Stimulated activated CD8-positive, alpha-beta memory T cell treated with anti-CD3 and anti-CD28 coated beads, Interleukin-7, amount 100 ng/mL, for 24 hours (primary cell): ENCODE measurements around the gene CFC1B.
"Not testable (repeated sequence)": the region's sequence is repeated elsewhere in the genome, so short reads cannot be mapped to it uniquely, and the experiment has no call there.

Experiments
- DNase-seq: peaks from one replicate; pipeline ENCODE4 v3.0.0-alpha.2; 2020; ENCODE audit warnings: low read depth

Gene CFC1B

DNA sequence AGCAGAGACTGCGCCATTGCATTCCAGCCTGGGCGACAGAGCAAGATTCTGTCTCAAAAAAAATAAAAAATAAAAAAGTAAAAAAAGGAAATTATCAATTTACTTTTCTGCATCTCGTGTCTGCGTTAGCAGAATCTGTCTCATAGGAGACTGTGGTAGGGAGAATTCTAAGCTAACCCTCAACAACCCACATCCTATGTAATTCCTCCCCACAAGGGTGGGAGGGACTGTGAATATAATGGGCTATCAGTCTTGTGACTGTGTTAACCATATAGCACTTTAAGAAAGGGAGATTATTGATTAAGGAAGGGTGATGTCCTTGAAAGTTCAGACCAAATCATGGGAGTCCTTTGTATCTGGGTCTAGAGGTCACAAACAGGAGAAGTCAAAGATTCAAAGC is 45.1 kb downstream of the CFC1B start:
- not testable (repeated sequence) for DNase-seq

DNA sequence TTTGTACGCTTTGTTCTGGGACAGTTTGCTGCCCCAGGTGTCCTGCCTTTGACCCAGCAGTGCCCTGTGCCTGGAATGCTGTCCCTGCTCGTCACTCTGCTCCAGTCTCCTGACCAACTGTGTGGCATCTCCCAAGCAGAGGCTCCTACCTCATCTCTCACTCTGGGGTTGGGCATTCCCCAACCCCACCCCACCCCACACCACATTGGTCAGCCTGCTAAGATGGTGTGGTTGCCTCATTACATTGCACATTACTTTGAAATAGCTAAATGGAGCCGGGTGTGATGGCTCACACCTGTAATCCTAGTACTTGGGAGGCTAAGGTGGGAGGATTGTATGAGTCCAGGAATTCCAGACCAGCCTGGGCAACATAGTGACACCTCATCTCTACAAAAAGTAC is 50.9 kb downstream of the CFC1B start:
- DNase-seq, result not testable (repeated sequence)

- not testable (repeated sequence) for DNase-seq
These were observed 53.2 kb downstream of the CFC1B start for GRCh38 chr2:130574230-130574629.

- not testable (repeated sequence) for DNase-seq
These were observed 55.3 kb downstream of the CFC1B start for GRCh38 chr2:130576209-130576784.

- not testable (repeated sequence) for DNase-seq
These were observed 56.5 kb downstream of the CFC1B start for GRCh38 chr2:130577559-130577958.
